ENCODE measurements around the gene FRMD5. TPM values are rescaled to one million over a fixed set of nuclear protein-coding genes. Genes with fewer than 3 reads are reported as not detected.

FRMD5 gene
- polyA plus RNA-seq, 1 donor from 2014 or later, result 25.8 TPM

DNA sequence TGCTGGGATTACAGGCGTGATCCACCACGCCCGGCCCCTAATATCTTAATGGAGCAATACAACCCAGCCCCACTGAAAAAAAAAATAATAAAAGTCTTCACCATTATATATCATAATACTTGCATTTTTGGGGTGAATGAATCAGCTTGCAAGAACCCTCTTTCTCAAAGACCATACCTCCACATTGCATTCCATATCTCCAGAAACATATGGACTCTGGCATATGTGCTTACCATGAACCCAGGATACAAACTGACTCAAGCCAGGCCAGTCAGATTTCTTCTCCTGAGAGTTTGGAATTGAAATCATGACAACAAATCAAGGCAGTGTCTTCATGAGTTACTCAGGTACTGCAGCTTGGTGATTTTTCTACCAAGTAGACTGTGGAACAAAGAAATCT, 101.2 kb downstream of the FRMD5 start:
- TF ChIP-seq MXI1 (conservative IDR thresholded peaks at IDR 0.05; ENCODE audit: poor library complexity, severe bottlenecking) (no peak), CTCF (IDR thresholded peaks at IDR 0.05; ENCODE audit: poor library complexity, severe bottlenecking) (no peak), TAF1 (IDR thresholded peaks at IDR 0.05; ENCODE audit: low read depth) (no peak), POLR2AphosphoS5 (IDR thresholded peaks at IDR 0.05) (no peak)

DNA sequence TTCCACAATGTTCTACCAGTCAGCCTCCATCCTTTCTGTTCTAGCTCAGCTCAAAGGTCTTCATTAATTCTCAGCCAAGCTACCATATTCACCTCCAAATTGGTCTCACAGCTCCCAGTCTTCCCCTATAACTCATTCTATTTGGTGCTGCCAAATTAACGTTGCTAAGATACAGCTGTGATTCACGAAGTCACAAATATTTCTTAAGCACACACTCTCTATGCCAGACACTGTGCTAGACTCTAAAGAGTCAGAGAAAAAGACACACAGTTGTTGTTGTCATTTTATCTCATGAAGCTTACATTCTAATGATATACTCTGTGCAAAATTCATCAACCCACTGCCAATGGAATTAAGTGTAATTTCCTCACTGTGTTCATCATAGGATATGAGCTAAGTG, 102.8 kb downstream of the FRMD5 start:
- TF ChIP-seq REST (IDR thresholded peaks at IDR 0.05; ENCODE audit: borderline replicate concordance), result no peak
- Histone ChIP-seq H4K20me1 (ENCODE audit: insufficient read depth) (no peaks in the 10 kb centered on the region), H3K27ac (ENCODE audit: low read length) (no peak overlapping the region), H3K27me3 (ENCODE audit: insufficient read depth, low read depth, low read length) (no peaks in the 10 kb centered on the region), H3K4me2 (ENCODE audit: low read length) (no peak overlapping the region), H3F3A (ENCODE audit: insufficient read depth, low read length, poor library complexity, severe bottlenecking) (no peaks in the 10 kb centered on the region), H3K36me3 (ENCODE audit: insufficient read depth, low read length) (no peaks in the 10 kb centered on the region), H2AFZ (ENCODE audit: low read depth, low read length) (no peak overlapping the region), H3K9ac (ENCODE audit: low read length) (no peak overlapping the region), H3K9me2 (ENCODE audit: insufficient read depth, low read length) (no peaks in the 10 kb centered on the region), H3K4me3 (ENCODE audit: low read length) (no peak overlapping the region), H3K9me3 (ENCODE audit: low read length) (no peaks in the 10 kb centered on the region), H3K79me2 (replicated peaks; ENCODE audit: insufficient read depth, low read length) (no peaks in the 10 kb centered on the region)

More for the DNA sequence above, 101.2 kb downstream of the FRMD5 start:
- H3K27ac ChIP-seq (ENCODE audit: low read length), result no peak overlapping the region
- no peaks in the 10 kb centered on the region for H3K79me2 ChIP-seq (replicated peaks; ENCODE audit: insufficient read depth, low read length)
- H3K4me2 ChIP-seq (ENCODE audit: low read length), result no peak overlapping the region
- no peak overlapping the region for H3K4me3 ChIP-seq (ENCODE audit: low read length)
- no peaks in the 10 kb centered on the region for H4K20me1 ChIP-seq (ENCODE audit: insufficient read depth)
- H3K9me3 ChIP-seq (ENCODE audit: low read length), result no peaks in the 10 kb centered on the region
- H3F3A ChIP-seq (ENCODE audit: insufficient read depth, low read length, poor library complexity, severe bottlenecking), result no peaks in the 10 kb centered on the region
- H3K9me2 ChIP-seq (ENCODE audit: insufficient read depth, low read length), result no peaks in the 10 kb centered on the region
- no peaks in the 10 kb centered on the region for H3K27me3 ChIP-seq (ENCODE audit: insufficient read depth, low read depth, low read length)
- H3K36me3 ChIP-seq (ENCODE audit: insufficient read depth, low read length), result no peaks in the 10 kb centered on the region
- H3K9ac ChIP-seq (ENCODE audit: low read length), result no peak overlapping the region
- H2AFZ ChIP-seq (ENCODE audit: low read depth, low read length), result no peak overlapping the region

DNA sequence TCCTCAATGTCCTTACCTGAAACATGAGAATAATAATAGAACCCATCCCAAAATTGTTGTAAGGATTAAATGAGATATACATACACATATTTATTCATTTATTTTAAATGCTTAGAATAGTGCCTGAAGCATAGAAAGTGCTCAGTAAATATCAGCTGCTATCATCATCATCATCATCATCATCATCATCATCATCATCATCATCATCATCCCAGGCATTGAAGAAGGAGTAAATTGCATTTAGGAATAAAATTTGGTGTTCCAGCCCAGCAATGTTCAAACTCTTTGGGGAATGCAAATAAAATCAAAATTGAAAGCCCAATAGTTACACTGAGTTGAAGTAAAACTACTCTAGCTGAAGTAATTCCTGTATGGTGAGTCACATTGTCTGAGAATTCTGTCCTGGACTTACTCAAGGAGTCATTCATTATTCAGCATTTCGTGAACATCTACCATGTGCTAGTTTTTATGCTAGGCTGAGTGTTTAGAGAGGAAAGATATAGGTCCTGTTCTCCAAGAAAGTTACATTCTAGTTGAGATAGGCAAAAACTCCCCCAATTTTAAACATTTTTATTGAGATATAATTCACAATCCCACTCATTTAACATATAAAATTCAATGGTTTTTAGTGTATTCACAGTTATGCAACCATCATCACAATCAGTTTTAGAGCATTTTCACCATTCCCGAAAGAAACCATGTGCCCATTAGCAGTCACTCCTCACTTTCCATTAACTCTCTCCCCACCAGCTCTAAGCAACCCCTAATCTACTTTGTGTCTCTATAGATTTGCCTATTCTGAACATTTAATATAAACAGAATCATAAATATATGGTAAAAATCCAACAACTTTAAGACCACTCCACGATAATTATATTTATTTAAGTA, 107.2 kb downstream of the FRMD5 start:
- H2AFZ ChIP-seq (ENCODE audit: low read depth, low read length), result no peak overlapping the region
- no peaks in the 10 kb centered on the region for H3K36me3 ChIP-seq (ENCODE audit: insufficient read depth, low read length)
- no peak overlapping the region for H3K4me3 ChIP-seq (ENCODE audit: low read length)
- H3K9ac ChIP-seq (ENCODE audit: low read length), result no peak overlapping the region
- no peaks in the 10 kb centered on the region for H3F3A ChIP-seq (ENCODE audit: insufficient read depth, low read length, poor library complexity, severe bottlenecking)
- no peak for TF ChIP-seq TAF1 (IDR thresholded peaks at IDR 0.05; ENCODE audit: low read depth)
- no peak for TF ChIP-seq REST (IDR thresholded peaks at IDR 0.05; ENCODE audit: borderline replicate concordance)
- no peak for TF ChIP-seq EP300 (conservative IDR thresholded peaks at IDR 0.05; ENCODE audit: poor library complexity, severe bottlenecking)
- TF ChIP-seq CTCF (IDR thresholded peaks at IDR 0.05; ENCODE audit: poor library complexity, severe bottlenecking), result no peak
- no peak for TF ChIP-seq EZH2 (IDR thresholded peaks at IDR 0.05; ENCODE audit: borderline replicate concordance, insufficient read depth, low read length, poor library complexity, severe bottlenecking)
- no peak for TF ChIP-seq SMC3 (conservative IDR thresholded peaks at IDR 0.05; ENCODE audit: poor library complexity)
- no peak for TF ChIP-seq MXI1 (conservative IDR thresholded peaks at IDR 0.05; ENCODE audit: poor library complexity, severe bottlenecking)
- TF ChIP-seq POLR2AphosphoS5 (IDR thresholded peaks at IDR 0.05), result no peak
- no peak for TF ChIP-seq RAD21 (conservative IDR thresholded peaks at IDR 0.05)
- H3K27ac ChIP-seq (ENCODE audit: low read length), result no peak overlapping the region
- H3K9me2 ChIP-seq (ENCODE audit: insufficient read depth, low read length), result no peaks in the 10 kb centered on the region
- no peaks in the 10 kb centered on the region for H4K20me1 ChIP-seq (ENCODE audit: insufficient read depth)
- no peak overlapping the region for H3K4me2 ChIP-seq (ENCODE audit: low read length)
- no peaks in the 10 kb centered on the region for H3K27me3 ChIP-seq (ENCODE audit: insufficient read depth, low read depth, low read length)
- H3K9me3 ChIP-seq (ENCODE audit: low read length), result no peaks in the 10 kb centered on the region
- no peaks in the 10 kb centered on the region for H3K79me2 ChIP-seq (replicated peaks; ENCODE audit: insufficient read depth, low read length)

Measured in neural cell (in vitro differentiated cells).